MM.1S (cell line): ENCODE measurements around the gene MIA2.

Experiments
- CTCF ChIP-seq: fragments of 300-600 bp; sonication (generic); IDR thresholded peaks from 2 replicates; pipeline ENCODE4 v1.5.1; 2016; ENCODE audit warnings: antibody characterized with exemption, low read length, mixed read lengths
- EZH2 ChIP-seq: fragments of 300-600 bp; sonication (generic); optimal IDR thresholded peaks from 2 replicates; pipeline ENCODE3; 2017; ENCODE audit warnings: low read depth, mild to moderate bottlenecking, antibody characterized with exemption, low read length, mixed read lengths
- EZH2phosphoT487 ChIP-seq: fragments of 300-600 bp; sonication (generic); IDR thresholded peaks from 2 replicates; pipeline ENCODE4 v1.6.1; 2018; ENCODE audit warnings: antibody characterized with exemption, low read length

- TF ChIP-seq CTCF (no peak), EZH2 (no peak), EZH2phosphoT487 (no peak)
These were observed 32.8 kb downstream of the MIA2 start for GRCh38 chr14:39266525-39266870.
